Heart left ventricle (tissue), 13 donors: Measurements from ENCODE around the gene CCDC78.

Experiments
- CTCF ChIP-seq, 12 donors: fragments of 200-600 bp; sonication (generic) in 4 of 12; IDR thresholded peaks; one replicate each; pipeline versions ENCODE4 v1.5.0 to v1.8.0; 2018 to 2022; ENCODE audit warnings: antibody characterized with exemption in 12 of 12, mild to moderate bottlenecking in 5 of 12
- POLR2A ChIP-seq, 2 donors: fragments of 450-650 bp; IDR thresholded peaks; one replicate each; pipeline ENCODE4 v1.6.1; 2017; ENCODE audit warnings: antibody characterized with exemption in 2 of 2, mild to moderate bottlenecking in 2 of 2, moderate library complexity in 2 of 2
- donor health status: ischemic (EF 13 %, LVEDD 7.1; RV severe dilation, severe dysfunction).
- donor health status: DM: no; HTN: yes; CAD: no.
- donor health status: DM: no; HTN: no; CAD: no.
- donor health status: ischemic (EF 25% LVEDD 6.9; RV normal size, moderate dysfunction).
- donor health status: ischemic (EF 25% LVEDD 5.7; RV mildly dilated, moderate dysfunction).
- donor health status: ischemic (EF 35%, LVEDD 5.7; RV mildly dilated, moderate dysfunction).
- donor health status: nonischemic (EF 11% LVEDD 7.7; RV severe dilation, severe dysfunction).
- donor health status: DM: yes; HTN: yes; CAD: no.
- donor health status: PGD.
- donor health status: ischemic (EF 29% LVEDD 5.4; RV normal size, mild dysfunction).
- donor health status: nonischemic (EF 23%, LVEDD 6.1; RV moderate dilation, normal function).

GRCh38 chr16:732332-732731 is 6.1 kb upstream of the CCDC78 start:
- no peak for TF ChIP-seq CTCF (IDR thresholded peaks at IDR 0.05)
- TF ChIP-seq POLR2A (IDR thresholded peaks at IDR 0.05): no peak
